SU-DHL-6 (cell line): ENCODE data around the gene TMEM97.

Experiments used
- H2AFZ ChIP-seq: fragments of 200-600 bp; sonication (generic); 2 replicates; pipeline ENCODE4 v1.6.1; 2014; ENCODE audit warnings: low read depth, mild to moderate bottlenecking, moderate library complexity, mixed read lengths, antibody characterized with exemption, low read length; ENCODE audit not compliant: severe bottlenecking
- H3F3A ChIP-seq: fragments of 200-600 bp; shearing (Covaris generic); 2 replicates; pipeline ENCODE4 v1.6.0; 2016; ENCODE audit warnings: antibody characterized with exemption, mild to moderate bottlenecking; ENCODE audit not compliant: insufficient read depth
- H3K27ac ChIP-seq: fragments of 200-600 bp; sonication (generic); 2 replicates; pipeline ENCODE4 v1.5.1; 2016; ENCODE audit warnings: low read depth, mild to moderate bottlenecking, low read length, moderate library complexity, mixed read lengths
- H3K27me3 ChIP-seq: fragments of 200-600 bp; sonication (generic), shearing (Covaris generic); 2 replicates; pipeline ENCODE4 v1.6.0; 2014; ENCODE audit warnings: mild to moderate bottlenecking, low read length
- H3K36me3 ChIP-seq: fragments of 200-600 bp; sonication (generic); 2 replicates; pipeline ENCODE4 v1.6.1; 2014; ENCODE audit warnings: mild to moderate bottlenecking, low read length, mixed read lengths
- H3K4me2 ChIP-seq: fragments of 300-600, 200-600 bp; shearing (Covaris generic), sonication (generic); 2 replicates; pipeline ENCODE4 v1.6.0; 2014; ENCODE audit warnings: low read length, low read depth, mild to moderate bottlenecking; ENCODE audit not compliant: poor library complexity, severe bottlenecking
- H3K4me3 ChIP-seq: fragments of 200-600 bp; sonication (generic); 2 replicates; pipeline ENCODE4 v1.5.1; 2014; ENCODE audit warnings: antibody characterized with exemption, low read length, mild to moderate bottlenecking, mixed read lengths; ENCODE audit not compliant: insufficient read depth, poor library complexity, severe bottlenecking
- H3K79me2 ChIP-seq: fragments of 200-600 bp; sonication (generic); 2 replicates; pipeline ENCODE4 v1.6.1; 2014; ENCODE audit warnings: mild to moderate bottlenecking, low read length, moderate library complexity; ENCODE audit not compliant: insufficient read depth
- H3K9ac ChIP-seq: fragments of 200-600 bp; sonication (generic); 2 replicates; pipeline ENCODE4 v1.7.0; 2014; ENCODE audit warnings: mild to moderate bottlenecking, low read length
- H3K9me2 ChIP-seq: fragments of 200-600 bp; sonication (generic); replicated peaks from 2 replicates; pipeline ENCODE4 v1.6.1; 2014; ENCODE audit warnings: low read length; ENCODE audit not compliant: insufficient read depth
- H3K9me3 ChIP-seq: fragments of 200-600 bp; sonication (generic); 2 replicates; pipeline ENCODE4 v1.6.1; 2014; ENCODE audit warnings: low read length, mixed read lengths; ENCODE audit not compliant: insufficient read depth
- H4K20me1 ChIP-seq: fragments of 200-600 bp; sonication (generic); 2 replicates; pipeline ENCODE4 v1.6.1; 2014; ENCODE audit warnings: low read depth, mild to moderate bottlenecking, antibody characterized with exemption, low read length, moderate library complexity, mixed read lengths
- CTCF ChIP-seq: fragments of 200-600 bp; sonication (generic); IDR thresholded peaks from one replicate; pipeline ENCODE4 v1.5.1; 2017; ENCODE audit warnings: antibody characterized with exemption, mild to moderate bottlenecking, low read length, moderate library complexity; ENCODE audit not compliant: insufficient read depth, poor library complexity, severe bottlenecking
- EZH2phosphoT487 ChIP-seq: fragments of 200-600 bp; sonication (generic), shearing (Covaris generic); conservative IDR thresholded peaks from 2 replicates; pipeline ENCODE4 v1.6.1; 2018; ENCODE audit warnings: mild to moderate bottlenecking, antibody characterized with exemption, low read length, moderate library complexity, mixed read lengths

TMEM97 gene

GRCh38 chr17:28350271-28350670 is 31.3 kb downstream of the TMEM97 start:
- H3K36me3 ChIP-seq = peaks cover 3% of the 10 kb centered on the region; the same call in 1 of the 2 replicates
- no peak overlapping the region for H3K27ac ChIP-seq
- H3K4me3 ChIP-seq = no peak overlapping the region

GRCh38 chr17:28357061-28357900 is 38.3 kb downstream of the TMEM97 start, which contains the start of gene POLDIP2:
POLDIP2 (minus strand) TSS chr17:28357527; CDS start chr17:28357448, 79 bp downstream.
- Histone ChIP-seq H3K27me3 (no peaks in the 10 kb centered on the region), H3K4me2 (peak within 1 kb of the TSS; percentile 87), H4K20me1 (no peaks in the 10 kb centered on the region), H3K9ac (peak within 1 kb of the TSS; percentile 96), H2AFZ (peak within 1 kb of the TSS; percentile 90), H3K9me2 (no peaks in the 10 kb centered on the region), H3K4me3 (peak within 1 kb of the TSS; percentile 92), H3F3A (no peaks in the 10 kb centered on the region), H3K9me3 (no peaks in the 10 kb centered on the region), H3K27ac (peak within 1 kb of the TSS; percentile 2; the same call in 1 of the 2 replicates), H3K79me2 (peaks cover 28% of the 10 kb centered on the region), H3K36me3 (no peaks in the 10 kb centered on the region)
- no peak for TF ChIP-seq CTCF
- no peak for TF ChIP-seq EZH2phosphoT487

More at GRCh38 chr17:28350271-28350670, 31.3 kb downstream of the TMEM97 start:
- Histone ChIP-seq H3K27me3 (no peaks in the 10 kb centered on the region), H3K4me2 (no peak overlapping the region), H3K9me2 (no peaks in the 10 kb centered on the region), H3K9ac (no peak overlapping the region), H2AFZ (no peak overlapping the region), H3K79me2 (no peaks in the 10 kb centered on the region), H4K20me1 (no peaks in the 10 kb centered on the region), H3F3A (no peaks in the 10 kb centered on the region), H3K9me3 (no peaks in the 10 kb centered on the region)
- TF ChIP-seq EZH2phosphoT487 (no peak), CTCF (no peak)

GRCh38 chr17:28357901-28358197 is 38.8 kb downstream of the TMEM97 start:
- no peaks in the 10 kb centered on the region for H3F3A ChIP-seq
- TF ChIP-seq CTCF (no peak), EZH2phosphoT487 (no peak)
- peak overlapping the region; percentile 62 for H2AFZ ChIP-seq
- peak overlapping the region; percentile 96 for H3K9ac ChIP-seq
- no peaks in the 10 kb centered on the region for H4K20me1 ChIP-seq
- H3K79me2 ChIP-seq = peaks cover 28% of the 10 kb centered on the region
- H3K27me3 ChIP-seq = no peaks in the 10 kb centered on the region
- peak overlapping the region; percentile 86 for H3K4me2 ChIP-seq
- no peaks in the 10 kb centered on the region for H3K9me2 ChIP-seq
- peak overlapping the region; percentile 92 for H3K4me3 ChIP-seq
- no peaks in the 10 kb centered on the region for H3K36me3 ChIP-seq
- H3K9me3 ChIP-seq = no peaks in the 10 kb centered on the region
- no peak overlapping the region for H3K27ac ChIP-seq
